ENCODE measurements around the gene TAB3.
A peak's percentile ranks its signal among the peaks of the same experiment; 100 is the strongest.

TAB3 gene

DNA sequence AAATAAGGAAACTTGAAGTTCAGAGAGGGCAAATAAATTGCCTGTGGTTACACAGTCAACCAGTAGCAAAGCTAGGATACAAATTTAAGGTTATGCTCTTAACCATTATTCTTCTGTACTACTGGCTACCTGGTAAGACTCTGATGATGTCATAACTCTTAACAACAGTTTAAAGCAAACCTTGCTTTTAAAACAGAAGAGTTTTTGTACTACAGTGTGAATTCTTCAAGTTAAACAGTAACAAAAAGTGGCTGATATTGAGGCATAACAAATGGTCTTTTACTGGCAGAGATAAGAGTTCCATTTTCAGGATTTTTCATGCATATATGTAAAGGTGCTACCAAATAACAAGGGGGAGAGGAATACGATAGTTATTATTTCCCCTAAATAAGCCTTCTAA, 23.4 kb downstream of the TAB3 start:
- H3K9ac ChIP-seq (ENCODE audit: low read length) = no peak overlapping the region
- TF ChIP-seq, protein P1, sequence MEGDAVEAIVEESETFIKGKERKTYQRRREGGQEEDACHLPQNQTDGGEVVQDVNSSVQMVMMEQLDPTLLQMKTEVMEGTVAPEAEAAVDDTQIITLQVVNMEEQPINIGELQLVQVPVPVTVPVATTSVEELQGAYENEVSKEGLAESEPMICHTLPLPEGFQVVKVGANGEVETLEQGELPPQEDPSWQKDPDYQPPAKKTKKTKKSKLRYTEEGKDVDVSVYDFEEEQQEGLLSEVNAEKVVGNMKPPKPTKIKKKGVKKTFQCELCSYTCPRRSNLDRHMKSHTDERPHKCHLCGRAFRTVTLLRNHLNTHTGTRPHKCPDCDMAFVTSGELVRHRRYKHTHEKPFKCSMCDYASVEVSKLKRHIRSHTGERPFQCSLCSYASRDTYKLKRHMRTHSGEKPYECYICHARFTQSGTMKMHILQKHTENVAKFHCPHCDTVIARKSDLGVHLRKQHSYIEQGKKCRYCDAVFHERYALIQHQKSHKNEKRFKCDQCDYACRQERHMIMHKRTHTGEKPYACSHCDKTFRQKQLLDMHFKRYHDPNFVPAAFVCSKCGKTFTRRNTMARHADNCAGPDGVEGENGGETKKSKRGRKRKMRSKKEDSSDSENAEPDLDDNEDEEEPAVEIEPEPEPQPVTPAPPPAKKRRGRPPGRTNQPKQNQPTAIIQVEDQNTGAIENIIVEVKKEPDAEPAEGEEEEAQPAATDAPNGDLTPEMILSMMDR (IDR thresholded peaks at IDR 0.05; ENCODE audit: insufficient read depth, low read length, poor library complexity, severe bottlenecking) = no peak
- TF ChIP-seq EZH2phosphoT487 (conservative IDR thresholded peaks at IDR 0.05; ENCODE audit: low read length) = no peak
- H3K9me2 ChIP-seq (replicated peaks; ENCODE audit: insufficient read depth, low read length) = no peaks in the 10 kb centered on the region
- no peak overlapping the region for H3K4me2 ChIP-seq (ENCODE audit: low read depth, low read length, poor library complexity, severe bottlenecking)
- H3K4me3 ChIP-seq (ENCODE audit: insufficient read depth, low read length, poor library complexity, severe bottlenecking) = no peak overlapping the region
- no peaks in the 10 kb centered on the region for H3K27me3 ChIP-seq (ENCODE audit: low read length)
- H3K27ac ChIP-seq (ENCODE audit: low read depth, low read length) = no peak overlapping the region
- H2AFZ ChIP-seq (ENCODE audit: low read depth, low read length, severe bottlenecking) = no peak overlapping the region
- H3K36me3 ChIP-seq (ENCODE audit: low read length) = no peaks in the 10 kb centered on the region
- no peaks in the 10 kb centered on the region for H3K79me2 ChIP-seq (ENCODE audit: insufficient read depth, low read length)
- no peaks in the 10 kb centered on the region for H3K9me3 ChIP-seq (ENCODE audit: insufficient read depth, low read length)
- no peaks in the 10 kb centered on the region for H4K20me1 ChIP-seq (ENCODE audit: low read depth, low read length)
- no peaks in the 10 kb centered on the region for H3F3A ChIP-seq (ENCODE audit: insufficient read depth)

DNA sequence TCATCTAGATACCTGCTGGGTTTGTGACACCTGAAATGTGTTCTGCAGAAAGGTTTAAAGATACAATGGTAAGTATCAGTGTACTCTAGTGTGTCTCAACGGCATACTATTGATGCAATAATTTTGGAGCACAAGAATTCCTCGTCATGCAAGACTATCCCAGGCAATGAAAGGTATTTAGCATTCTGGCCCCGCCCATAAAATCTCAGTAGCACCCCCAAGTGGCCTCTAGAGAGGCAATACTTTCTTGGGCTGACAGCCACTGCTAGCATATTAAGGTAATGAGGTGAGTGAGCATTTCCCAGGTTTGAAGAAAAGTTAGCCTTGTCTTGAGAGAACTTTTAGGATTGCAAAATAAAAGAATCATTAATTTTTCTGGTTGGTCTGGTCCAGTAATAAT, 24.0 kb downstream of the TAB3 start:
- Histone ChIP-seq H3F3A (ENCODE audit: insufficient read depth) (no peaks in the 10 kb centered on the region), H3K9me3 (ENCODE audit: insufficient read depth, low read length) (no peaks in the 10 kb centered on the region), H4K20me1 (ENCODE audit: low read depth, low read length) (no peaks in the 10 kb centered on the region), H3K9ac (ENCODE audit: low read length) (no peak overlapping the region), H3K27me3 (ENCODE audit: low read length) (no peaks in the 10 kb centered on the region), H3K9me2 (replicated peaks; ENCODE audit: insufficient read depth, low read length) (no peaks in the 10 kb centered on the region), H3K27ac (ENCODE audit: low read depth, low read length) (no peak overlapping the region), H2AFZ (ENCODE audit: low read depth, low read length, severe bottlenecking) (no peak overlapping the region), H3K36me3 (ENCODE audit: low read length) (no peaks in the 10 kb centered on the region), H3K4me2 (ENCODE audit: low read depth, low read length, poor library complexity, severe bottlenecking) (no peak overlapping the region), H3K4me3 (ENCODE audit: insufficient read depth, low read length, poor library complexity, severe bottlenecking) (no peak overlapping the region), H3K79me2 (ENCODE audit: insufficient read depth, low read length) (no peaks in the 10 kb centered on the region)
- no peak for TF ChIP-seq EZH2phosphoT487 (conservative IDR thresholded peaks at IDR 0.05; ENCODE audit: low read length)
- TF ChIP-seq, protein P1 (IDR thresholded peaks at IDR 0.05; ENCODE audit: insufficient read depth, low read length, poor library complexity, severe bottlenecking) = peak; percentile 31

DNA sequence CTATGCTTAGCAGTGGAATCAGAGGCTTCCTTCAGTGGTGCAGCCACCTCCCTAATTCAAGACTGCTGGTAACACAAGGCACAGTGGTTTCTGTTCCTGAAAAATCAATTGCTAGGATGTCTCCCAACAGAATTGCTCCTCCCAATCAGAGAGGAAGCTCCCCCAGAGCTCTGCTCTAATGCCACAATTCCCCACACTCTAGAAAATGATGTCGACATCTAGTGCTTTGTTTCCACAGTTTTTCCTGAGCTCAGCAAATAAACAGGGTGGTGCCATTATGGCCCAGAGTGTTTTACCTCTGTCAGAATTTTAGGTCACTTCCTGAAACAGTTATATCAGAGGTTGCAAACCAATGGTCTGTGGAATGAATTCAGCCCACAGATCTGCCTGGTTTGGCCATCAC, 24.7 kb downstream of the TAB3 start:
- H3K4me3 ChIP-seq (ENCODE audit: insufficient read depth, low read length, poor library complexity, severe bottlenecking) = no peak overlapping the region
- H3K27ac ChIP-seq (ENCODE audit: low read depth, low read length) = no peak overlapping the region
- no peaks in the 10 kb centered on the region for H4K20me1 ChIP-seq (ENCODE audit: low read depth, low read length)
- H3K9me3 ChIP-seq (ENCODE audit: insufficient read depth, low read length) = no peaks in the 10 kb centered on the region
- H3K79me2 ChIP-seq (ENCODE audit: insufficient read depth, low read length) = no peaks in the 10 kb centered on the region
- H3K27me3 ChIP-seq (ENCODE audit: low read length) = no peaks in the 10 kb centered on the region
- no peaks in the 10 kb centered on the region for H3K36me3 ChIP-seq (ENCODE audit: low read length)
- H3K9me2 ChIP-seq (replicated peaks; ENCODE audit: insufficient read depth, low read length) = no peaks in the 10 kb centered on the region
- no peaks in the 10 kb centered on the region for H3F3A ChIP-seq (ENCODE audit: insufficient read depth)
- H2AFZ ChIP-seq (ENCODE audit: low read depth, low read length, severe bottlenecking) = no peak overlapping the region
- H3K4me2 ChIP-seq (ENCODE audit: low read depth, low read length, poor library complexity, severe bottlenecking) = no peak overlapping the region
- TF ChIP-seq, protein P1 (IDR thresholded peaks at IDR 0.05; ENCODE audit: insufficient read depth, low read length, poor library complexity, severe bottlenecking) = no peak
- no peak for TF ChIP-seq EZH2phosphoT487 (conservative IDR thresholded peaks at IDR 0.05; ENCODE audit: low read length)
- H3K9ac ChIP-seq (ENCODE audit: low read length) = no peak overlapping the region

Measured in SU-DHL-6 (cell line).